OCI-LY7 (cell line): ENCODE data around the gene FUT7.

Source experiments
- EZH2phosphoT487 ChIP-seq: fragments of 200-600 bp; sonication (generic); IDR thresholded peaks from 2 replicates; pipeline ENCODE4 v1.6.1; 2018; ENCODE audit warnings: low read depth, borderline replicate concordance, mild to moderate bottlenecking, mixed run types, antibody characterized with exemption, low read length, moderate library complexity, mixed read lengths
- TF ChIP-seq, protein P1 (sequence below): fragments of 200-600 bp; sonication (generic); conservative IDR thresholded peaks from 2 replicates; pipeline ENCODE4 v1.5.1; 2014; ENCODE audit warnings: mild to moderate bottlenecking, antibody characterized with exemption, low read length, moderate library complexity, mixed read lengths

DNA sequence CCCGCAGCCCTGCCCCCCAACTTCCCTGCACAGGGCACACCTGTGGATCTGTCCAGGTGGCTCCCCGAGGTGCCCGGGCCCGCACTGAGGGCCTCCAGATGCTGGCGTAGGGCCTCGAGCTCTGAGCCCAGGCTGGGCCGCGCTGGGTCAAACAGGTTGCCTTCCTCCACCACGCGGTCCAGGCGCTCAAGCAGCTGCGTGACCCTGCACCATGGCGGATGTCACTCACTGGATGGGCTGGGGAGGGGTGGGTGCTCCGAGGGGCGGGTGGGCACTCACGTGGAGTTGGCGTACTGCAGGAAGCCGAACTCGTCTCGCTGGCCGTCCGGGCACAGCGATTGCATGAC lies 9.3 kb downstream of the FUT7 start:
- TF ChIP-seq, protein P1, sequence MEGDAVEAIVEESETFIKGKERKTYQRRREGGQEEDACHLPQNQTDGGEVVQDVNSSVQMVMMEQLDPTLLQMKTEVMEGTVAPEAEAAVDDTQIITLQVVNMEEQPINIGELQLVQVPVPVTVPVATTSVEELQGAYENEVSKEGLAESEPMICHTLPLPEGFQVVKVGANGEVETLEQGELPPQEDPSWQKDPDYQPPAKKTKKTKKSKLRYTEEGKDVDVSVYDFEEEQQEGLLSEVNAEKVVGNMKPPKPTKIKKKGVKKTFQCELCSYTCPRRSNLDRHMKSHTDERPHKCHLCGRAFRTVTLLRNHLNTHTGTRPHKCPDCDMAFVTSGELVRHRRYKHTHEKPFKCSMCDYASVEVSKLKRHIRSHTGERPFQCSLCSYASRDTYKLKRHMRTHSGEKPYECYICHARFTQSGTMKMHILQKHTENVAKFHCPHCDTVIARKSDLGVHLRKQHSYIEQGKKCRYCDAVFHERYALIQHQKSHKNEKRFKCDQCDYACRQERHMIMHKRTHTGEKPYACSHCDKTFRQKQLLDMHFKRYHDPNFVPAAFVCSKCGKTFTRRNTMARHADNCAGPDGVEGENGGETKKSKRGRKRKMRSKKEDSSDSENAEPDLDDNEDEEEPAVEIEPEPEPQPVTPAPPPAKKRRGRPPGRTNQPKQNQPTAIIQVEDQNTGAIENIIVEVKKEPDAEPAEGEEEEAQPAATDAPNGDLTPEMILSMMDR, result no peak
- no peak for TF ChIP-seq EZH2phosphoT487
